ENCODE results near the gene OGT.
"Not testable (repeated sequence)": the region's sequence is repeated elsewhere in the genome, so short reads cannot be mapped to it uniquely, and the experiment has no call there.

DNA sequence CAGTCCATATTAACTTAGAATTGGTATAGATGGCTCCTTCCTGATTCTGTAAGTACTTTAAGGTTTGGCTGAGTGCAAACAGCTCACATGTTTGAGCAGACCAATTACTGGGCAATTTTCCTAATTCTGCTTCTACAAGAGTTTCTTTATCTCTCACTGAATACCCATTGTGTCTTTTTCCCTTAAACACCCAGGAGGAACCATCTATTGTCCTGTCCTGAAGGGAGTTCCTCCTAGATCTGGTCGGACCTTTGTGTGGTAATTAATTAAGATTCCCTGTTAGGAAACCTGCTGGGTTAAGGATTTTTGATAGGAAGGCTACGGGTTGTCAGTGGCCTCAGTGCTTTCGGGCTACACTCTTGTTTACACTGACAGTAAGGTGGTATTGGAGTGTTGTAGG lies 36.9 kb upstream of the OGT start:
- TF ChIP-seq, protein P1, sequence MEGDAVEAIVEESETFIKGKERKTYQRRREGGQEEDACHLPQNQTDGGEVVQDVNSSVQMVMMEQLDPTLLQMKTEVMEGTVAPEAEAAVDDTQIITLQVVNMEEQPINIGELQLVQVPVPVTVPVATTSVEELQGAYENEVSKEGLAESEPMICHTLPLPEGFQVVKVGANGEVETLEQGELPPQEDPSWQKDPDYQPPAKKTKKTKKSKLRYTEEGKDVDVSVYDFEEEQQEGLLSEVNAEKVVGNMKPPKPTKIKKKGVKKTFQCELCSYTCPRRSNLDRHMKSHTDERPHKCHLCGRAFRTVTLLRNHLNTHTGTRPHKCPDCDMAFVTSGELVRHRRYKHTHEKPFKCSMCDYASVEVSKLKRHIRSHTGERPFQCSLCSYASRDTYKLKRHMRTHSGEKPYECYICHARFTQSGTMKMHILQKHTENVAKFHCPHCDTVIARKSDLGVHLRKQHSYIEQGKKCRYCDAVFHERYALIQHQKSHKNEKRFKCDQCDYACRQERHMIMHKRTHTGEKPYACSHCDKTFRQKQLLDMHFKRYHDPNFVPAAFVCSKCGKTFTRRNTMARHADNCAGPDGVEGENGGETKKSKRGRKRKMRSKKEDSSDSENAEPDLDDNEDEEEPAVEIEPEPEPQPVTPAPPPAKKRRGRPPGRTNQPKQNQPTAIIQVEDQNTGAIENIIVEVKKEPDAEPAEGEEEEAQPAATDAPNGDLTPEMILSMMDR (conservative IDR thresholded peaks at IDR 0.05; ENCODE audit: low read depth, low read length): not testable (repeated sequence)
- not testable (repeated sequence) for TF ChIP-seq EZH2 (IDR thresholded peaks at IDR 0.05; ENCODE audit: borderline replicate concordance, low read depth, low read length, poor library complexity, severe bottlenecking)
